ENCODE data around the gene PPP2R2C.

The PPP2R2C gene

GRCh38 chr4:6426571-6427438, 45.6 kb downstream of the PPP2R2C start:
- DNase-seq (ENCODE audit: low read depth, low spot score), result no peak

- no peak for DNase-seq (ENCODE audit: low read depth, low spot score)
These were observed 46.5 kb downstream of the PPP2R2C start for GRCh38 chr4:6425911-6426310.

GRCh38 chr4:6425336-6425735, 47.1 kb downstream of the PPP2R2C start:
- DNase-seq (ENCODE audit: low read depth, low spot score), result no peak

- DNase-seq (ENCODE audit: low read depth, low spot score), result no peak
These were observed 48.0 kb downstream of the PPP2R2C start for GRCh38 chr4:6424425-6424824.

- DNase-seq (ENCODE audit: low read depth, low spot score), result no peak
These were observed 48.8 kb downstream of the PPP2R2C start for GRCh38 chr4:6423575-6423974.

GRCh38 chr4:6422866-6423265, 49.5 kb downstream of the PPP2R2C start:
- DNase-seq (ENCODE audit: low read depth, low spot score), result no peak

GRCh38 chr4:6422105-6422504, 50.3 kb downstream of the PPP2R2C start:
- no peak for DNase-seq (ENCODE audit: low read depth, low spot score)

- no peak for DNase-seq (ENCODE audit: low read depth, low spot score)
These were observed 51.0 kb downstream of the PPP2R2C start for GRCh38 chr4:6421397-6421796.

GRCh38 chr4:6420972-6421371, 51.4 kb downstream of the PPP2R2C start:
- no peak for DNase-seq (ENCODE audit: low read depth, low spot score)

- no peak for DNase-seq (ENCODE audit: low read depth, low spot score)
These were observed 52.4 kb downstream of the PPP2R2C start for GRCh38 chr4:6420036-6420435.

- DNase-seq (ENCODE audit: low read depth, low spot score), result no peak
These were observed 52.9 kb downstream of the PPP2R2C start for GRCh38 chr4:6419452-6420028.

GRCh38 chr4:6418193-6418755, 54.1 kb downstream of the PPP2R2C start:
- no peak for DNase-seq (ENCODE audit: low read depth, low spot score)

GRCh38 chr4:6417516-6418050, 54.8 kb downstream of the PPP2R2C start:
- no peak for DNase-seq (ENCODE audit: low read depth, low spot score)

- DNase-seq (ENCODE audit: low read depth, low spot score), result no peak
These were observed 55.7 kb downstream of the PPP2R2C start for GRCh38 chr4:6416518-6417286.

- DNase-seq (ENCODE audit: low read depth, low spot score), result no peak
These were observed 57.2 kb downstream of the PPP2R2C start for GRCh38 chr4:6415031-6415705.

GRCh38 chr4:6414578-6414977, 57.8 kb downstream of the PPP2R2C start:
- no peak for DNase-seq (ENCODE audit: low read depth, low spot score)

GRCh38 chr4:6410664-6411063, 61.8 kb downstream of the PPP2R2C start:
- DNase-seq (ENCODE audit: low read depth, low spot score), result no peak

GRCh38 chr4:6410068-6410467, 62.3 kb downstream of the PPP2R2C start:
- no peak for DNase-seq (ENCODE audit: low read depth, low spot score)

GRCh38 chr4:6409381-6409780, 63.0 kb downstream of the PPP2R2C start:
- DNase-seq (ENCODE audit: low read depth, low spot score), result no peak

- no peak for DNase-seq (ENCODE audit: low read depth, low spot score)
These were observed 64.2 kb downstream of the PPP2R2C start for GRCh38 chr4:6408263-6408662.

GRCh38 chr4:6405397-6405706, 67.1 kb downstream of the PPP2R2C start:
- DNase-seq (ENCODE audit: low read depth, low spot score), result no peak
